H1 (cell line): ENCODE data around the gene BTAF1. TPM values are rescaled to one million over a fixed set of nuclear protein-coding genes. Genes with fewer than 3 reads are reported as not detected.

Source experiments
- ATF2 ChIP-seq: IDR thresholded peaks from 2 replicates; pipeline ENCODE4 v1.6.1; 2012; ENCODE audit warnings: low read length, inconsistent platforms
- CEBPB ChIP-seq: IDR thresholded peaks from 2 replicates; pipeline ENCODE4 v1.6.1; 2012; ENCODE audit warnings: low read depth, low read length
- CHD7 ChIP-seq: fragments of 300-600 bp; sonication (generic); IDR thresholded peaks from 2 replicates; pipeline ENCODE4 v1.7.1; 2012; ENCODE audit warnings: low read length, moderate library complexity, mild to moderate bottlenecking, inconsistent platforms; ENCODE audit not compliant: insufficient replicate concordance
- JUN ChIP-seq: IDR thresholded peaks from 2 replicates; pipeline ENCODE4 v1.6.1; 2011; ENCODE audit warnings: low read depth, mild to moderate bottlenecking, improper control_type of control experiment, low read length
- KDM1A ChIP-seq: fragments of 200-600, 300-600 bp; sonication (generic); IDR thresholded peaks from 2 replicates; pipeline ENCODE4 v1.7.1; 2016; ENCODE audit warnings: mild to moderate bottlenecking, low read length, borderline replicate concordance
- NANOG ChIP-seq: IDR thresholded peaks from 2 replicates; pipeline ENCODE4 v1.6.1; 2011; ENCODE audit warnings: low read length, low read depth, mild to moderate bottlenecking, inconsistent platforms; ENCODE audit not compliant: insufficient read depth, poor library complexity, severe bottlenecking
- PHF8 ChIP-seq: fragments of 200-600 bp; sonication (generic); conservative IDR thresholded peaks from 2 replicates; pipeline ENCODE4 v1.7.1; 2012; ENCODE audit warnings: low read depth, mild to moderate bottlenecking, inconsistent platforms, low read length, moderate library complexity
- RXRA ChIP-seq: IDR thresholded peaks from 2 replicates; pipeline ENCODE4 v1.6.1; 2011; ENCODE audit warnings: low read depth, mild to moderate bottlenecking, low read length, moderate library complexity; ENCODE audit not compliant: insufficient read depth
- SP1 ChIP-seq: IDR thresholded peaks from 2 replicates; pipeline ENCODE4 v1.6.1; 2011; ENCODE audit warnings: low read depth, low read length
- SP4 ChIP-seq: IDR thresholded peaks from 2 replicates; pipeline ENCODE4 v1.6.1; 2012; ENCODE audit warnings: low read length, inconsistent platforms
- SRF ChIP-seq: IDR thresholded peaks from 2 replicates; pipeline ENCODE4 v1.6.1; 2011; ENCODE audit warnings: mild to moderate bottlenecking, low read depth, low read length, moderate library complexity
- polyA plus RNA-seq, 7 experiments: library from polyadenylated mRNA; depleted of rRNA in 3 of 7; stranded (reverse) in 5 of 7; unstranded in 2 of 7; fragments of >200 nt in 5 of 7; fragments of 200-250 nt in 2 of 7; gene quantifications; 1 replicate in 5 of 7; 2 replicates in 1 of 7; 4 replicates in 1 of 7; pipeline versions ENCODE4 v1.2.1 to v1.2.3, GENCODE V29; 2011 to 2013; ENCODE audit warnings: missing spikeins in 2 of 7, mixed read lengths in 2 of 7
- total RNA-seq: library from RNA; stranded (reverse); fragmentation: NEBNext Ultra II Directional; extraction: Animal tissue kit (Norgen Biotek cat#: 25700); gene quantifications from 2 replicates; pipeline ENCODE4 v1.2.1, GENCODE V29; 2021

Gene BTAF1
- total and polyA plus RNA-seq, 2 of the 8 experiments (the other 6 are each of a cell fraction or from before 2014, with no cell fraction given), result 24.5 to 39.1 TPM

GRCh38 chr10:91935886-91936285 is 12.3 kb downstream of the BTAF1 start (continued):
- TF ChIP-seq CHD7 (no peak), CEBPB (no peak), SRF (no peak), RXRA (no peak), ATF2 (no peak), JUN (no peak), NANOG (no peak), SP4 (no peak), SP1 (no peak), KDM1A (no peak), PHF8 (no peak)
